ENCODE results near the gene PPOX. TPM values are rescaled to one million over a fixed set of nuclear protein-coding genes. Genes with fewer than 3 reads are reported as not detected.
A peak's percentile ranks its signal among the peaks of the same experiment; 100 is the strongest.

Gene PPOX
- total RNA-seq, 2 donors from 2014 or later = 18.2 to 33.6 TPM

DNA sequence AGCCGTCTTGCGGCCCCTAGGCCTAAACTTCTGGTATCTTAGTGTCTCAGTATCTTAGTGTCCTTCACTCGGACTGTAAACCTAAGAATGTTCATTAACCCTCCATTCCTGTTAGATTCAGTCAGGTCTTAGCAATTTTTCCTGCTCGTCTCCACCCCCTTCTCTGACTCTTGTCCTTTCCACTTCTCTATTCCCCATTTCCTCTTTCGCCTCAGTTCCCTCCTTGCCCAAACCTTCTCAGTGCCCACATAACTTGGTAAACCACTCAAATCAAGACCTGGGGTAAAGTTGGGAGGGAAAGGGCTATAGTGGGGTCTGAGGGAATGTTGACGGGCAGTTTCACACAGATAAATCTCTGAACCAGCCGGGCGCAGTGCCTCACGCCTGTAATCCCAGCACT is 48.1 kb downstream of the PPOX start:
- no peak overlapping the region for H3K4me3 ChIP-seq
- H3K36me3 ChIP-seq = peaks cover 49% of the 10 kb centered on the region
- H3K27me3 ChIP-seq (replicated peaks; ENCODE audit: insufficient read depth) = no peaks in the 10 kb centered on the region
- H3K27ac ChIP-seq = peak overlapping the region in 1 of 2 donors; percentile 16
- TF ChIP-seq, protein P1, sequence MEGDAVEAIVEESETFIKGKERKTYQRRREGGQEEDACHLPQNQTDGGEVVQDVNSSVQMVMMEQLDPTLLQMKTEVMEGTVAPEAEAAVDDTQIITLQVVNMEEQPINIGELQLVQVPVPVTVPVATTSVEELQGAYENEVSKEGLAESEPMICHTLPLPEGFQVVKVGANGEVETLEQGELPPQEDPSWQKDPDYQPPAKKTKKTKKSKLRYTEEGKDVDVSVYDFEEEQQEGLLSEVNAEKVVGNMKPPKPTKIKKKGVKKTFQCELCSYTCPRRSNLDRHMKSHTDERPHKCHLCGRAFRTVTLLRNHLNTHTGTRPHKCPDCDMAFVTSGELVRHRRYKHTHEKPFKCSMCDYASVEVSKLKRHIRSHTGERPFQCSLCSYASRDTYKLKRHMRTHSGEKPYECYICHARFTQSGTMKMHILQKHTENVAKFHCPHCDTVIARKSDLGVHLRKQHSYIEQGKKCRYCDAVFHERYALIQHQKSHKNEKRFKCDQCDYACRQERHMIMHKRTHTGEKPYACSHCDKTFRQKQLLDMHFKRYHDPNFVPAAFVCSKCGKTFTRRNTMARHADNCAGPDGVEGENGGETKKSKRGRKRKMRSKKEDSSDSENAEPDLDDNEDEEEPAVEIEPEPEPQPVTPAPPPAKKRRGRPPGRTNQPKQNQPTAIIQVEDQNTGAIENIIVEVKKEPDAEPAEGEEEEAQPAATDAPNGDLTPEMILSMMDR (IDR thresholded peaks at IDR 0.05) = no peak
- DNase-seq (ENCODE audit: low spot score) (no peak), ATAC-seq (ENCODE audit: insufficient number of reproducible peaks, low FRiP score, low read depth) (no peak)
- H3K9me3 ChIP-seq = no peaks in the 10 kb centered on the region
- no peaks in the 10 kb centered on the region for H3K4me1 ChIP-seq (ENCODE audit: control insufficient read depth in 1 of 2, low read depth in 2 of 2)

- H3K27me3 ChIP-seq (replicated peaks; ENCODE audit: insufficient read depth) = no peaks in the 10 kb centered on the region
- TF ChIP-seq, protein P1 (IDR thresholded peaks at IDR 0.05) = no peak
- H3K4me1 ChIP-seq (ENCODE audit: control insufficient read depth in 1 of 2, low read depth in 2 of 2) = no peaks in the 10 kb centered on the region
- H3K4me3 ChIP-seq = peak within 1 kb of the TSS; percentile 59
- DNase-seq (ENCODE audit: low spot score) (no peak), ATAC-seq (ENCODE audit: insufficient number of reproducible peaks, low FRiP score, low read depth) (no peak)
- H3K36me3 ChIP-seq = peaks cover 45% of the 10 kb centered on the region
- no peaks in the 10 kb centered on the region for H3K9me3 ChIP-seq
- H3K27ac ChIP-seq = peak within 1 kb of the TSS in 1 of 2 donors; percentile 53
Measured at GRCh38 chr1:161215076-161215475, 48.9 kb downstream of the PPOX start, which contains the start of gene FCER1G. FCER1G (plus strand) TSS chr1:161215295; CDS start chr1:161215322, 27 bp downstream.

DNA sequence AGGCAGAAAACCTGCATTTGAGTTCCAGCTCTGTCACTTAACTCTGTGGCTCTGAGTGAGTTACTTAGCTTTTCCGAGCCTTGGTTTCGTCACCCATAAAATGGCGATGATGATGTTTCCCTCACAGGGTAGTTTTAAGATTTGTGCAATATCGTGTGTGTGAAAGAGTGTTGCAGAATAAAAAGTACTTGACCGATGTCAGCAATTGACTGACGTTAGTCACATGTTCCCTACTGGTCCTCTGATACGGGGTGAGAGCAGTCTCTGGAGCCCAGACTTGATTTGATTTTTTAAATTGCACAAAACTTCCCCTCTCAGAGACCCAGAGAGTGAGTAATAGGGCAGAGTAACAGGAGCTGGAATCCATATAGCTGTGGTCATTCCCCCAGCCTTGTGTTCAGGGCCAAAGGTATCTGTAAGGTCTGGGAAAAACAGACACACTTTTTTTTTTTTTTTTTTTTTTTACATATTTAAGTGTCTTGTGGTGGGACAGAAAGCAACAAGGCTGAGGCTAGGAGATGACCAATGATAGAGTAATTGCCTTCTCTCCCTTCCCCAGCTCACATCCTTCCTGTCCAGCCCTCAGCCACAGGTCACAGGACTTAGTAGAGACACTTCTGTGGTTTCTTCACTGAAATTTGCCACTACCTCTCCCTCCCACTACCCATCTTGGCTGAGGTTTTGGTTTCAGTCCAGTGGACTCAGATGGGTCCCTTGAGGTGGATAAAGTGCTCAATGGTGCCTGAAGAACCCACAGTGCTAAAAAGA is 50.9 kb downstream of the PPOX start:
- ATAC-seq (ENCODE audit: insufficient number of reproducible peaks, low FRiP score, low read depth) = peak; percentile 63
- H3K4me3 ChIP-seq = peak overlapping the region; percentile 59
- TF ChIP-seq, protein P1 (IDR thresholded peaks at IDR 0.05) = no peak
- peak overlapping the region; percentile 53 to 60 for H3K27ac ChIP-seq
- no peaks in the 10 kb centered on the region for H3K9me3 ChIP-seq
- no peaks in the 10 kb centered on the region for H3K4me1 ChIP-seq (ENCODE audit: control insufficient read depth in 1 of 2, low read depth in 2 of 2)
- H3K27me3 ChIP-seq (replicated peaks; ENCODE audit: insufficient read depth) = no peaks in the 10 kb centered on the region
- DNase-seq (ENCODE audit: low spot score) = no peak
- H3K36me3 ChIP-seq = peaks cover 26% of the 10 kb centered on the region

DNA sequence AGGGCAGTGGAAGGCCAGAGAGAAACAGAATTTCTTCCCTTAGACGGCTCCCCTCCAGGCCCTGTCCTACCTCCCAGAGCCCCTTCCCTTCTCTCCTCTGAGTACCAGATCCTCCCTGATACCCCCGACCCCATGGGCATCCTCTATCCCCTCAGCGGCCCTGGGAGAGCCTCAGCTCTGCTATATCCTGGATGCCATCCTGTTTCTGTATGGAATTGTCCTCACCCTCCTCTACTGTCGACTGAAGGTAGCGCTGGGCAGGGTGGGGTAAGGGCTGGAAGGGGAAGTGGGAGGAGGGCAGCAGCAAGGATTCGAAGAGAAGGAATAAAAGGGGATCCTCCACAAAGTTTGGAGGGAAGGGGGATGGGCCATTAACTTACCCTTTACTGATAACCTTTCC is 51.6 kb downstream of the PPOX start:
- TF ChIP-seq, protein P1 (IDR thresholded peaks at IDR 0.05) = no peak
- no peak for ATAC-seq (ENCODE audit: insufficient number of reproducible peaks, low FRiP score, low read depth)
- Histone ChIP-seq H3K4me1 (ENCODE audit: control insufficient read depth in 1 of 2, low read depth in 2 of 2) (no peaks in the 10 kb centered on the region), H3K36me3 (peaks cover 19% of the 10 kb centered on the region), H3K4me3 (peak overlapping the region; percentile 44), H3K27ac (peak overlapping the region in 1 of 2 donors; percentile 53), H3K27me3 (replicated peaks; ENCODE audit: insufficient read depth) (no peaks in the 10 kb centered on the region), H3K9me3 (no peaks in the 10 kb centered on the region)
- no peak for DNase-seq (ENCODE audit: low spot score)

GRCh38 chr1:161218301-161219077 is 52.3 kb downstream of the PPOX start:
- no peaks in the 10 kb centered on the region for H3K4me1 ChIP-seq (ENCODE audit: control insufficient read depth in 1 of 2, low read depth in 2 of 2)
- no peaks in the 10 kb centered on the region for H3K9me3 ChIP-seq
- no peak for DNase-seq (ENCODE audit: low spot score)
- H3K4me3 ChIP-seq = no peak overlapping the region
- H3K36me3 ChIP-seq = peaks cover 12% of the 10 kb centered on the region
- H3K27me3 ChIP-seq (replicated peaks; ENCODE audit: insufficient read depth) = no peaks in the 10 kb centered on the region
- ATAC-seq (ENCODE audit: insufficient number of reproducible peaks, low FRiP score, low read depth) = no peak
- no peak overlapping the region for H3K27ac ChIP-seq
- TF ChIP-seq, protein P1 (IDR thresholded peaks at IDR 0.05) = no peak

Data from thoracic aorta (tissue), 2 donors.